Stimulated activated CD4-positive, alpha-beta T cell treated with anti-CD3 and anti-CD28 coated beads, TNF-alpha, amount 100 ng/mL, for 48 hours (primary cell): ENCODE data around the gene KXD1.
"Not testable (repeated sequence)": the region's sequence is repeated elsewhere in the genome, so short reads cannot be mapped to it uniquely, and the experiment has no call there.

Experiments used
- DNase-seq, 3 donors: peaks; one replicate each; pipeline ENCODE4 v3.0.0-alpha.2; 2020; ENCODE audit warnings: low read depth in 3 of 3

KXD1 gene

GRCh38 chr19:18580311-18580710 lies 22.6 kb downstream of the KXD1 start:
- DNase-seq: no peak

- DNase-seq: no peak
Measured at GRCh38 chr19:18586306-18586705, 28.6 kb downstream of the KXD1 start.

- DNase-seq: no peak
Measured at GRCh38 chr19:18587561-18587960, 29.9 kb downstream of the KXD1 start.

- no peak for DNase-seq
Measured at GRCh38 chr19:18587962-18588610, 30.4 kb downstream of the KXD1 start.

GRCh38 chr19:18588611-18589379 lies 31.1 kb downstream of the KXD1 start, which contains the start of gene REX1BD:
Gene REX1BD (plus strand): TSS chr19:18588798. CDS start chr19:18588802, 4 bp downstream.
- DNase-seq: peak; percentile 71 to 82 (median 76)

GRCh38 chr19:18589380-18590272 lies 32.0 kb downstream of the KXD1 start:
- peak; percentile 51 to 65 (median 57) for DNase-seq

- no peak for DNase-seq
Measured at GRCh38 chr19:18590273-18591272, 32.9 kb downstream of the KXD1 start.

- DNase-seq: no peak
Measured at GRCh38 chr19:18591735-18592385, 34.2 kb downstream of the KXD1 start.

GRCh38 chr19:18592732-18593131 lies 35.1 kb downstream of the KXD1 start:
- DNase-seq: not testable (repeated sequence)

- DNase-seq: no peak
Measured at GRCh38 chr19:18593367-18594095, 35.9 kb downstream of the KXD1 start.

GRCh38 chr19:18594096-18594823 lies 36.6 kb downstream of the KXD1 start:
- DNase-seq: peak; percentile 41 to 71 (median 52)

GRCh38 chr19:18594824-18595373 lies 37.2 kb downstream of the KXD1 start:
- DNase-seq: no peak

GRCh38 chr19:18595475-18595874 lies 37.8 kb downstream of the KXD1 start:
- no peak for DNase-seq

- no peak for DNase-seq
Measured at GRCh38 chr19:18596752-18597157, 39.1 kb downstream of the KXD1 start.

GRCh38 chr19:18597809-18598660 lies 40.4 kb downstream of the KXD1 start:
- no peak for DNase-seq

GRCh38 chr19:18599485-18599884 lies 41.8 kb downstream of the KXD1 start:
- DNase-seq: no peak

- DNase-seq: not testable (repeated sequence)
Measured at GRCh38 chr19:18600692-18601397, 43.2 kb downstream of the KXD1 start.
